SK-N-SH (cell line): ENCODE results near the gene CDHR3.

Experiments used
- ELF1 ChIP-seq: IDR thresholded peaks from 2 replicates; pipeline ENCODE4 v1.4.0; 2012
- EP300 ChIP-seq, 2 experiments: IDR thresholded peaks; 2 replicates each; pipeline versions ENCODE4 v1.4.0 to v1.6.1; 2012; ENCODE audit warnings: borderline replicate concordance in 1 of 2, low read depth in 1 of 2, low read length in 1 of 2
- NFIC ChIP-seq: IDR thresholded peaks from 2 replicates; pipeline ENCODE4 v1.4.0; 2012; ENCODE audit warnings: borderline replicate concordance
- NRF1 ChIP-seq: IDR thresholded peaks from 2 replicates; pipeline ENCODE4 v1.6.1; 2012; ENCODE audit warnings: low read depth, mild to moderate bottlenecking, low read length
- TF ChIP-seq, protein P1 (sequence below): fragments of 200-600 bp; sonication (generic); IDR thresholded peaks from 2 replicates; pipeline ENCODE4 v1.6.1; 2017; ENCODE audit warnings: antibody characterized with exemption, mild to moderate bottlenecking, moderate library complexity

- TF ChIP-seq EP300 (IDR thresholded peaks at IDR 0.05; ENCODE audit: borderline replicate concordance in 1 of 2, low read depth in 1 of 2, low read length in 1 of 2) (no peak), NRF1 (no peak), ELF1 (no peak), NFIC (no peak)
- TF ChIP-seq, protein P1, sequence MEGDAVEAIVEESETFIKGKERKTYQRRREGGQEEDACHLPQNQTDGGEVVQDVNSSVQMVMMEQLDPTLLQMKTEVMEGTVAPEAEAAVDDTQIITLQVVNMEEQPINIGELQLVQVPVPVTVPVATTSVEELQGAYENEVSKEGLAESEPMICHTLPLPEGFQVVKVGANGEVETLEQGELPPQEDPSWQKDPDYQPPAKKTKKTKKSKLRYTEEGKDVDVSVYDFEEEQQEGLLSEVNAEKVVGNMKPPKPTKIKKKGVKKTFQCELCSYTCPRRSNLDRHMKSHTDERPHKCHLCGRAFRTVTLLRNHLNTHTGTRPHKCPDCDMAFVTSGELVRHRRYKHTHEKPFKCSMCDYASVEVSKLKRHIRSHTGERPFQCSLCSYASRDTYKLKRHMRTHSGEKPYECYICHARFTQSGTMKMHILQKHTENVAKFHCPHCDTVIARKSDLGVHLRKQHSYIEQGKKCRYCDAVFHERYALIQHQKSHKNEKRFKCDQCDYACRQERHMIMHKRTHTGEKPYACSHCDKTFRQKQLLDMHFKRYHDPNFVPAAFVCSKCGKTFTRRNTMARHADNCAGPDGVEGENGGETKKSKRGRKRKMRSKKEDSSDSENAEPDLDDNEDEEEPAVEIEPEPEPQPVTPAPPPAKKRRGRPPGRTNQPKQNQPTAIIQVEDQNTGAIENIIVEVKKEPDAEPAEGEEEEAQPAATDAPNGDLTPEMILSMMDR = no peak
Measured at GRCh38 chr7:106010331-106010730, 47.3 kb downstream of the CDHR3 start.
